HEK293 (cell line): ENCODE data around the gene ACAP1.
A peak's percentile ranks its signal among the peaks of the same experiment; 100 is the strongest.
"Not testable (repeated sequence)": the region's sequence is repeated elsewhere in the genome, so short reads cannot be mapped to it uniquely, and the experiment has no call there.

ENCODE experiments used
- CTCF ChIA-PET: fragments of 350-600 bp; formaldehyde crosslinking; extraction: SDS; loops from one replicate; lab custom pipeline; 2021; ENCODE audit warnings: antibody characterized with exemption; lab: Yijun Ruan, JAX
- POLR2A ChIA-PET: fragments of 300-600 bp; formaldehyde crosslinking; extraction: SDS; loops from one replicate; lab custom pipeline; 2020; ENCODE audit warnings: antibody characterized with exemption, inconsistent platforms; lab: Yijun Ruan, JAX
- H3K27ac ChIP-seq: fragments of 200-500 bp; sonication (Bioruptor generic); 2 replicates; pipeline ENCODE4 v1.5.1; 2014; ENCODE audit warnings: low read depth, low read length, control low read depth, inconsistent platforms; ENCODE audit errors: extremely low read depth
- H3K36me3 ChIP-seq, 2 experiments: fragments of 200-500 bp in 1 of 2; sonication (Bioruptor generic) in 1 of 2; 1 replicate in 1 of 2; 2 replicates in 1 of 2; pipeline ENCODE4 v1.5.1; 2014 to 2017; ENCODE audit warnings: inconsistent platforms in 2 of 2, low read length in 2 of 2; ENCODE audit not compliant: control insufficient read depth in 2 of 2, insufficient read depth in 1 of 2
- H3K4me1 ChIP-seq: fragments of 200-500 bp; sonication (Bioruptor generic); 2 replicates; pipeline ENCODE4 v1.5.1; 2014; ENCODE audit warnings: mild to moderate bottlenecking, low read length, inconsistent platforms; ENCODE audit not compliant: control insufficient read depth, insufficient read depth
- H3K4me3 ChIP-seq: 2 replicates; pipeline ENCODE4 v1.5.1; 2011; ENCODE audit warnings: low read depth, mild to moderate bottlenecking, control low read depth, low read length, moderate library complexity
- H3K9me3 ChIP-seq: fragments of 200-500 bp; sonication (Bioruptor generic); 2 replicates; pipeline ENCODE4 v1.5.1; 2014; ENCODE audit warnings: low read depth, low read length, inconsistent platforms; ENCODE audit not compliant: control insufficient read depth, insufficient read depth
- PATZ1 ChIP-seq: fragments of 450-650 bp; formaldehyde crosslinking; IDR thresholded peaks from 2 replicates; pipeline ENCODE4 v1.5.1; 2016; ENCODE audit warnings: missing biosample characterization, missing genetic modification characterization
- REST ChIP-seq: fragments of 450-650 bp; formaldehyde crosslinking; IDR thresholded peaks from 2 replicates; pipeline ENCODE4 v1.5.1; 2016; ENCODE audit warnings: missing biosample characterization, missing genetic modification characterization
- ZNF311 ChIP-seq: fragments of 450-650 bp; formaldehyde crosslinking; IDR thresholded peaks from 2 replicates; pipeline ENCODE4 v1.5.1; 2017; ENCODE audit warnings: missing biosample characterization, missing genetic modification characterization, borderline replicate concordance
- ZNF335 ChIP-seq: fragments of 450-650 bp; formaldehyde crosslinking; conservative IDR thresholded peaks from 2 replicates; pipeline ENCODE4 v1.5.1; 2016; ENCODE audit warnings: missing biosample characterization, missing genetic modification characterization
- ZNF362 ChIP-seq: fragments of 450-650 bp; formaldehyde crosslinking; IDR thresholded peaks from 2 replicates; pipeline ENCODE4 v1.5.1; 2016; ENCODE audit warnings: missing biosample characterization, missing genetic modification characterization
- ZNF423 ChIP-seq: fragments of 450-650 bp; formaldehyde crosslinking; IDR thresholded peaks from 2 replicates; pipeline ENCODE4 v1.5.1; 2016; ENCODE audit warnings: missing biosample characterization, missing genetic modification characterization
- ZNF514 ChIP-seq: fragments of 450-650 bp; formaldehyde crosslinking; IDR thresholded peaks from 2 replicates; pipeline ENCODE4 v1.5.1; 2016; ENCODE audit warnings: missing biosample characterization, missing genetic modification characterization
- ZNF692 ChIP-seq: fragments of 450-650 bp; formaldehyde crosslinking; IDR thresholded peaks from 2 replicates; pipeline ENCODE4 v1.5.1; 2016; ENCODE audit warnings: missing biosample characterization, missing genetic modification characterization

The ACAP1 gene

GRCh38 chr17:7329997-7330637, 6.2 kb upstream of the ACAP1 start (continued):
- TF ChIP-seq ZNF335 (tag by site-specific recombination) (peak; percentile 84), ZNF423 (tag by site-specific recombination) (peak; percentile 96), PATZ1 (tag by site-specific recombination) (peak; percentile 72)

GRCh38 chr17:7330638-7331015, 5.7 kb upstream of the ACAP1 start:
- POLR2A ChIA-PET = interaction anchor here (1.8 to 2.9 kb wide), 5 partner anchors 13 to 356 kb away, joined by 13 to 42 read pairs (median 22); partner anchors contain the start of genes GPS2, POLR2A and TP53
- TF ChIP-seq ZNF692 (tag by site-specific recombination) (0 out of 2 replicates have a peak, but pooled peaks have one; percentile 8), ZNF423 (tag by site-specific recombination) (0 out of 2 replicates have a peak, but pooled peaks have one; percentile 16), ZNF311 (no peak), ZNF514 (tag by site-specific recombination) (no peak), REST (tag by site-specific recombination) (no peak)
- TF ChIP-seq, all 188 proteins: peak for 2
- H3K4me1 ChIP-seq = peaks cover 9% of the 10 kb centered on the region
- peaks cover 3 to 17% of the 10 kb centered on the region in 2 experiments; a peak in 2 of 3 replicates for H3K36me3 ChIP-seq
- H3K4me3 ChIP-seq = peak overlapping the region; percentile 64; the same call in 1 of the 2 replicates
- CTCF ChIA-PET = interaction anchor here (0.6 to 2.8 kb wide), 4 partner anchors 13 to 67 kb away, joined by 4 to 29 read pairs (median 10); no protein-coding TSS in a partner anchor
- H3K9me3 ChIP-seq = no peaks in the 10 kb centered on the region
- H3K27ac ChIP-seq = peak overlapping the region; percentile 35; the same call in 1 of the 2 replicates

- H3K4me3 ChIP-seq = no peak overlapping the region
- POLR2A ChIA-PET = no interaction called here
- H3K9me3 ChIP-seq = no peaks in the 10 kb centered on the region
- H3K27ac ChIP-seq = no peak overlapping the region
- peaks cover 0 to 2% of the 10 kb centered on the region in 2 experiments; a peak in 1 of 3 replicates for H3K36me3 ChIP-seq
- TF ChIP-seq ZNF362 (tag by site-specific recombination) = no peak
- CTCF ChIA-PET = no interaction called here
- H3K4me1 ChIP-seq = peaks cover 9% of the 10 kb centered on the region
These were observed 4.2 kb upstream of the ACAP1 start for GRCh38 chr17:7332111-7332510.

- H3K4me1 ChIP-seq, H3K36me3 ChIP-seq, H3K27ac ChIP-seq, H3K4me3 ChIP-seq, CTCF ChIA-PET, POLR2A ChIA-PET, H3K9me3 ChIP-seq: not testable (repeated sequence)
These were observed 3.7 kb upstream of the ACAP1 start for GRCh38 chr17:7332600-7333069.
